H9 (cell line): ENCODE data around the gene ANKRD65. TPM values are rescaled to one million over a fixed set of nuclear protein-coding genes. Genes with fewer than 3 reads are reported as not detected.
A peak's percentile ranks its signal among the peaks of the same experiment; 100 is the strongest.

ENCODE experiments used
- DNase-seq: peaks from one replicate; pipeline ENCODE4 v3.0.0-alpha.2; 2017
- H2AFZ ChIP-seq: one replicate; pipeline ENCODE4 v1.6.1; 2013; ENCODE audit warnings: mild to moderate bottlenecking, low read length, control low read depth, moderate library complexity
- H2AK5ac ChIP-seq: 2 replicates; pipeline ENCODE4 v1.6.1; 2013; ENCODE audit warnings: low read length, control low read depth, mixed read lengths; ENCODE audit not compliant: insufficient read length
- H2BK120ac ChIP-seq: one replicate; pipeline ENCODE4 v1.6.1; 2013; ENCODE audit warnings: low read depth, mild to moderate bottlenecking, low read length, control low read depth, inconsistent platforms; ENCODE audit not compliant: poor library complexity, severe bottlenecking
- H2BK12ac ChIP-seq: 2 replicates; pipeline ENCODE4 v1.6.1; 2013; ENCODE audit warnings: low read length, control low read depth, mixed read lengths, low read depth; ENCODE audit not compliant: insufficient read length
- H2BK15ac ChIP-seq: 2 replicates; pipeline ENCODE4 v1.6.1; 2013; ENCODE audit warnings: low read depth, low read length, control low read depth
- H2BK20ac ChIP-seq: one replicate; pipeline ENCODE4 v1.6.1; 2013; ENCODE audit warnings: low read depth, mild to moderate bottlenecking, low read length, control low read depth, inconsistent platforms; ENCODE audit not compliant: poor library complexity, severe bottlenecking
- H2BK5ac ChIP-seq: 2 replicates; pipeline ENCODE4 v1.6.1; 2013; ENCODE audit warnings: low read length, control low read depth, mixed read lengths; ENCODE audit not compliant: insufficient read length
- H3K14ac ChIP-seq: 2 replicates; pipeline ENCODE4 v1.6.1; 2013; ENCODE audit warnings: low read length, control low read depth; ENCODE audit not compliant: insufficient read depth
- H3K18ac ChIP-seq: 2 replicates; pipeline ENCODE4 v1.6.1; 2013; ENCODE audit warnings: low read depth, mild to moderate bottlenecking, mixed read lengths, low read length, control low read depth; ENCODE audit not compliant: insufficient read length
- H3K23ac ChIP-seq: 2 replicates; pipeline ENCODE4 v1.6.1; 2013; ENCODE audit warnings: low read length, control low read depth, mixed read lengths, low read depth; ENCODE audit not compliant: insufficient read length
- H3K23me2 ChIP-seq: 2 replicates; pipeline ENCODE4 v1.6.1; 2013; ENCODE audit warnings: low read depth, mild to moderate bottlenecking, mixed read lengths, low read length, control low read depth; ENCODE audit not compliant: insufficient read length, poor library complexity, severe bottlenecking
- H3K27ac ChIP-seq: 2 replicates; pipeline ENCODE4 v1.5.1; 2013; ENCODE audit warnings: low read length, control low read depth, mixed read lengths, low read depth; ENCODE audit not compliant: insufficient read length
- H3K27me3 ChIP-seq: 2 replicates; pipeline ENCODE4 v1.6.1; 2013; ENCODE audit warnings: low read length, control low read depth, inconsistent platforms; ENCODE audit not compliant: insufficient read depth
- H3K4ac ChIP-seq: 2 replicates; pipeline ENCODE4 v1.6.1; 2013; ENCODE audit warnings: low read depth, mild to moderate bottlenecking, control low read depth, inconsistent platforms, low read length, moderate library complexity
- H3K4me1 ChIP-seq: 2 replicates; pipeline ENCODE4 v1.6.1; 2013; ENCODE audit warnings: low read length, control low read depth, inconsistent platforms; ENCODE audit not compliant: insufficient read depth
- H3K4me2 ChIP-seq: 2 replicates; pipeline ENCODE4 v1.6.1; 2013; ENCODE audit warnings: low read length, control low read depth, mixed read lengths; ENCODE audit not compliant: insufficient read length, insufficient read depth
- H3K56ac ChIP-seq: 2 replicates; pipeline ENCODE4 v1.6.1; 2013; ENCODE audit warnings: low read depth, mild to moderate bottlenecking, mixed read lengths, low read length, control low read depth; ENCODE audit not compliant: insufficient read length
- H3K79me1 ChIP-seq: 2 replicates; pipeline ENCODE4 v1.6.1; 2013; ENCODE audit warnings: low read depth, mild to moderate bottlenecking, moderate library complexity, low read length, control low read depth, inconsistent platforms; ENCODE audit not compliant: insufficient read depth, poor library complexity, severe bottlenecking
- H3K79me2 ChIP-seq: 2 replicates; pipeline ENCODE4 v1.6.1; 2013; ENCODE audit warnings: low read length, control low read depth, inconsistent platforms; ENCODE audit not compliant: insufficient read depth
- H3K9ac ChIP-seq: 2 replicates; pipeline ENCODE4 v1.6.1; 2013; ENCODE audit warnings: low read length, control low read depth, mixed read lengths; ENCODE audit not compliant: insufficient read length; ENCODE audit errors: extremely low read depth
- H3K9me3 ChIP-seq: one replicate; pipeline ENCODE4 v1.6.1; 2013; ENCODE audit warnings: low read depth, low read length, inconsistent platforms; ENCODE audit not compliant: control insufficient read depth
- H3T11ph ChIP-seq: one replicate; pipeline ENCODE4 v1.6.1; 2013; ENCODE audit warnings: mild to moderate bottlenecking, low read length, control low read depth, inconsistent platforms
- H4K20me1 ChIP-seq: one replicate; pipeline ENCODE4 v1.6.1; 2013; ENCODE audit not compliant: control insufficient read depth, insufficient read length, insufficient read depth
- H4K5ac ChIP-seq: 2 replicates; pipeline ENCODE4 v1.6.1; 2013; ENCODE audit warnings: low read depth, mild to moderate bottlenecking, mixed read lengths, low read length, control low read depth; ENCODE audit not compliant: insufficient read length
- H4K8ac ChIP-seq: replicated peaks from 2 replicates; pipeline ENCODE4 v1.6.1; 2013; ENCODE audit warnings: low read length, control low read depth, mixed read lengths, low read depth; ENCODE audit not compliant: insufficient read length
- H4K91ac ChIP-seq: 2 replicates; pipeline ENCODE4 v1.6.1; 2013; ENCODE audit warnings: low read depth, mild to moderate bottlenecking, moderate library complexity, mixed read lengths, low read length, control low read depth; ENCODE audit not compliant: insufficient read length
- H3K27ac Mint-ChIP-seq, 3 experiments: 2 replicates in 2 of 3; 3 replicates in 1 of 3; pipeline ENCODE4 v1.8.0; 2020 to 2021; ENCODE audit warnings: mixed read lengths in 3 of 3, mild to moderate bottlenecking in 1 of 3, moderate library complexity in 1 of 3
- H3K27me3 Mint-ChIP-seq: 2 replicates; pipeline ENCODE4 v1.8.0; 2021; ENCODE audit warnings: low read depth, mild to moderate bottlenecking, moderate library complexity, mixed read lengths
- H3K36me3 Mint-ChIP-seq, 3 experiments: 2 replicates in 2 of 3; 3 replicates in 1 of 3; pipeline ENCODE4 v1.8.0; 2020 to 2021; ENCODE audit warnings: low read depth in 3 of 3, mixed read lengths in 3 of 3; ENCODE audit not compliant: insufficient read depth in 1 of 3
- H3K4me1 Mint-ChIP-seq, 2 experiments: 2 replicates each; pipeline ENCODE4 v1.8.0; 2020; ENCODE audit warnings: mixed read lengths in 2 of 2
- H3K4me3 Mint-ChIP-seq, 2 experiments: 2 replicates in 1 of 2; 3 replicates in 1 of 2; pipeline ENCODE4 v1.8.0; 2020 to 2021; ENCODE audit warnings: mild to moderate bottlenecking in 2 of 2, mixed read lengths in 2 of 2, moderate library complexity in 1 of 2
- H3K9me3 Mint-ChIP-seq, 2 experiments: 2 replicates in 1 of 2; 3 replicates in 1 of 2; pipeline ENCODE4 v1.8.0; 2020; ENCODE audit warnings: mild to moderate bottlenecking in 2 of 2, mixed read lengths in 2 of 2, moderate library complexity in 1 of 2
- CTCF ChIP-seq: fragments of 200-600 bp; sonication (generic); conservative IDR thresholded peaks from 3 replicates; pipeline ENCODE4 v1.8.0; 2021; ENCODE audit warnings: antibody characterized with exemption, mild to moderate bottlenecking
- WGBS: extraction: QIAGEN DNeasy Blood & Tissue Kit; methylation state at CpG from one replicate; pipeline ENCODE4 v1.1.7; 2013; ENCODE audit warnings: missing lambda C conversion rate, low lambda C conversion rate, mixed read lengths; ENCODE audit not compliant: insufficient read length; ENCODE audit errors: extremely low coverage; 5-methylcytosine and 5-hydroxymethylcytosine counted together
- total RNA-seq: library from RNA; stranded (reverse); gene quantifications from 2 replicates; pipeline ENCODE4 v1.2.1, GENCODE V29; 2021

The ANKRD65 gene
- total RNA-seq, 1 experiment from 2014 or later, result 3.1 TPM

GRCh38 chr1:1376551-1377226 is 44.4 kb downstream of the ANKRD65 start:
- no peak for TF ChIP-seq CTCF
- H3K27ac ChIP-seq, result no peak overlapping the region

More at GRCh38 chr1:1376551-1377226, 44.4 kb downstream of the ANKRD65 start:
- Histone ChIP-seq H3K18ac (no peak overlapping the region), H3K9ac (no peak overlapping the region), H3K14ac (no peak overlapping the region), H2BK20ac (no peak overlapping the region), H3K4me2 (no peak overlapping the region), H3K23me2 (peaks cover 7% of the 10 kb centered on the region), H4K8ac (no peak overlapping the region), H4K5ac (peak overlapping the region; percentile 40), H2BK15ac (no peak overlapping the region), H4K20me1 (no peaks in the 10 kb centered on the region), H4K91ac (no peak overlapping the region), H2AK5ac (no peak overlapping the region), H3K4me1 (no peaks in the 10 kb centered on the region; the same call in 1 of the 2 replicates), H3K9me3 (no peaks in the 10 kb centered on the region), H2AFZ (no peak overlapping the region), H3T11ph (no peak overlapping the region), H3K79me2 (peaks cover 4% of the 10 kb centered on the region; the same call in 1 of the 2 replicates), H2BK5ac (no peak overlapping the region), H3K23ac (no peak overlapping the region), H3K4ac (no peak overlapping the region), H3K56ac (no peak overlapping the region), H2BK120ac (no peak overlapping the region), H3K79me1 (peaks cover 13% of the 10 kb centered on the region), H2BK12ac (no peak overlapping the region), H3K27me3 (no peaks in the 10 kb centered on the region)
- peaks cover 5 to 10% of the 10 kb centered on the region in 2 experiments for H3K4me1 Mint-ChIP-seq
- no peak for DNase-seq
- peak overlapping the region; percentile 68 to 89 (median 70); a peak in 3 of 7 replicates for H3K27ac Mint-ChIP-seq
- H3K4me3 Mint-ChIP-seq, result peak overlapping the region; percentile 83 to 88
- H3K27me3 Mint-ChIP-seq, result no peaks in the 10 kb centered on the region
- no peaks in the 10 kb centered on the region for H3K9me3 Mint-ChIP-seq
- no CpG with 5 or more reads among the region's 10 CpGs for WGBS
- peaks cover 6 to 20% (median 12%) of the 10 kb centered on the region in 3 experiments for H3K36me3 Mint-ChIP-seq
